ENCODE data around the gene FPR2.
"Not testable (repeated sequence)": the region's sequence is repeated elsewhere in the genome, so short reads cannot be mapped to it uniquely, and the experiment has no call there.

GRCh38 chr19:51738523-51738922 is 22.5 kb upstream of the FPR2 start:
- TF ChIP-seq, protein P1, sequence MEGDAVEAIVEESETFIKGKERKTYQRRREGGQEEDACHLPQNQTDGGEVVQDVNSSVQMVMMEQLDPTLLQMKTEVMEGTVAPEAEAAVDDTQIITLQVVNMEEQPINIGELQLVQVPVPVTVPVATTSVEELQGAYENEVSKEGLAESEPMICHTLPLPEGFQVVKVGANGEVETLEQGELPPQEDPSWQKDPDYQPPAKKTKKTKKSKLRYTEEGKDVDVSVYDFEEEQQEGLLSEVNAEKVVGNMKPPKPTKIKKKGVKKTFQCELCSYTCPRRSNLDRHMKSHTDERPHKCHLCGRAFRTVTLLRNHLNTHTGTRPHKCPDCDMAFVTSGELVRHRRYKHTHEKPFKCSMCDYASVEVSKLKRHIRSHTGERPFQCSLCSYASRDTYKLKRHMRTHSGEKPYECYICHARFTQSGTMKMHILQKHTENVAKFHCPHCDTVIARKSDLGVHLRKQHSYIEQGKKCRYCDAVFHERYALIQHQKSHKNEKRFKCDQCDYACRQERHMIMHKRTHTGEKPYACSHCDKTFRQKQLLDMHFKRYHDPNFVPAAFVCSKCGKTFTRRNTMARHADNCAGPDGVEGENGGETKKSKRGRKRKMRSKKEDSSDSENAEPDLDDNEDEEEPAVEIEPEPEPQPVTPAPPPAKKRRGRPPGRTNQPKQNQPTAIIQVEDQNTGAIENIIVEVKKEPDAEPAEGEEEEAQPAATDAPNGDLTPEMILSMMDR (conservative IDR thresholded peaks at IDR 0.05; ENCODE audit: low read length), result not testable (repeated sequence)
- TF ChIP-seq EZH2phosphoT487 (IDR thresholded peaks at IDR 0.05; ENCODE audit: borderline replicate concordance, low read depth, low read length), result not testable (repeated sequence)
